Measurements from ENCODE around the gene SSH2. TPM values are rescaled to one million over a fixed set of nuclear protein-coding genes. Genes with fewer than 3 reads are reported as not detected.

The SSH2 gene
- total RNA-seq, 1 experiment from 2014 or later, result 45.1 TPM

GRCh38 chr17:29847118-29847517 is 82.9 kb downstream of the SSH2 start:
- Histone ChIP-seq H3K27ac (no peak overlapping the region), H2AFZ (no peak overlapping the region), H3K27me3 (ENCODE audit: insufficient read depth, low read depth) (no peaks in the 10 kb centered on the region), H3K79me2 (ENCODE audit: low read depth) (no peaks in the 10 kb centered on the region), H3K9me3 (ENCODE audit: insufficient read depth, low read depth) (no peaks in the 10 kb centered on the region), H4K20me1 (ENCODE audit: insufficient read depth) (no peaks in the 10 kb centered on the region; the same call in 1 of the 2 replicates), H3K36me3 (ENCODE audit: low read depth) (no peaks in the 10 kb centered on the region), H3K4me1 (replicated peaks; ENCODE audit: insufficient read depth) (peaks cover 8% of the 10 kb centered on the region; the same call in 1 of the 2 replicates), H3K4me3 (no peak overlapping the region), H3K4me2 (no peak overlapping the region), H3F3A (ENCODE audit: insufficient read depth, low read depth) (peaks cover 14% of the 10 kb centered on the region), H3K9me2 (ENCODE audit: insufficient read depth) (no peaks in the 10 kb centered on the region)
- no peak for TF ChIP-seq EZH2 (IDR thresholded peaks at IDR 0.05; ENCODE audit: low read depth)
- TF ChIP-seq CTCF (conservative IDR thresholded peaks at IDR 0.05), result no peak
- DNase-seq, result no peak
- ChIA-PET POLR2A (ENCODE audit: unreplicated experiment) (no interaction called here), CTCF (no interaction called here)
- intact Hi-C loops (cut with micrococcal nuclease; ENCODE audit: unreplicated experiment), result no loop called here
- BruUV-seq (replicated peaks), result no TSS peak

GRCh38 chr17:29846298-29846697 is 83.7 kb downstream of the SSH2 start:
- Histone ChIP-seq H3K9me3 (ENCODE audit: insufficient read depth, low read depth) (no peaks in the 10 kb centered on the region), H3K79me2 (ENCODE audit: low read depth) (no peaks in the 10 kb centered on the region), H4K20me1 (ENCODE audit: insufficient read depth) (no peaks in the 10 kb centered on the region; the same call in 1 of the 2 replicates), H3K4me1 (replicated peaks; ENCODE audit: insufficient read depth) (peaks cover 8% of the 10 kb centered on the region; the same call in 1 of the 2 replicates), H3K4me2 (no peak overlapping the region), H3K4me3 (no peak overlapping the region), H3K27me3 (ENCODE audit: insufficient read depth, low read depth) (no peaks in the 10 kb centered on the region), H3F3A (ENCODE audit: insufficient read depth, low read depth) (peaks cover 14% of the 10 kb centered on the region; the same call in 1 of the 2 replicates), H3K9me2 (ENCODE audit: insufficient read depth) (no peaks in the 10 kb centered on the region), H2AFZ (no peak overlapping the region), H3K27ac (no peak overlapping the region), H3K36me3 (ENCODE audit: low read depth) (no peaks in the 10 kb centered on the region)
- intact Hi-C loops (cut with micrococcal nuclease; ENCODE audit: unreplicated experiment), result no loop called here
- ChIA-PET CTCF (no interaction called here), POLR2A (ENCODE audit: unreplicated experiment) (interaction anchor here (0.6 kb wide), 1 partner anchor 9 kb away, joined by 3 read pairs; no protein-coding TSS in a partner anchor)
- TF ChIP-seq CTCF (conservative IDR thresholded peaks at IDR 0.05) (no peak), EZH2 (IDR thresholded peaks at IDR 0.05; ENCODE audit: low read depth) (no peak)
- DNase-seq, result no peak
- no TSS peak for BruUV-seq (replicated peaks)

- TF ChIP-seq CTCF (conservative IDR thresholded peaks at IDR 0.05), result no peak
- no peak for TF ChIP-seq EZH2 (IDR thresholded peaks at IDR 0.05; ENCODE audit: low read depth)
- no peak for DNase-seq
- Histone ChIP-seq H3F3A (ENCODE audit: insufficient read depth, low read depth) (no peaks in the 10 kb centered on the region), H2AFZ (no peak overlapping the region), H3K4me3 (no peak overlapping the region), H4K20me1 (ENCODE audit: insufficient read depth) (no peaks in the 10 kb centered on the region), H3K4me2 (no peak overlapping the region), H3K9me3 (ENCODE audit: insufficient read depth, low read depth) (no peaks in the 10 kb centered on the region), H3K27ac (no peak overlapping the region), H3K4me1 (replicated peaks; ENCODE audit: insufficient read depth) (no peaks in the 10 kb centered on the region), H3K27me3 (ENCODE audit: insufficient read depth, low read depth) (no peaks in the 10 kb centered on the region), H3K9me2 (ENCODE audit: insufficient read depth) (no peaks in the 10 kb centered on the region), H3K36me3 (ENCODE audit: low read depth) (no peaks in the 10 kb centered on the region), H3K79me2 (ENCODE audit: low read depth) (no peaks in the 10 kb centered on the region)
- ChIA-PET CTCF (no interaction called here), POLR2A (ENCODE audit: unreplicated experiment) (interaction anchor here (0.5 kb wide), 1 partner anchor 87 kb away, joined by 8 read pairs; no protein-coding TSS in a partner anchor)
- no TSS peak for BruUV-seq (replicated peaks)
- intact Hi-C loops (cut with micrococcal nuclease; ENCODE audit: unreplicated experiment), result no loop called here
These were observed 85.5 kb downstream of the SSH2 start for GRCh38 chr17:29844339-29845048.
